Measurements from ENCODE around the gene ATG4C.

GRCh38 chr1:62836856-62837540 lies 53.1 kb downstream of the ATG4C start:
- no peak for TF ChIP-seq CTCF (IDR thresholded peaks at IDR 0.05)
- no peak for TF ChIP-seq POLR2AphosphoS5 (IDR thresholded peaks at IDR 0.05)

All from prostate gland (tissue), 2 donors.